DOHH2 (cell line): ENCODE measurements around the gene CRIP1.

Source experiments
- CTCF ChIP-seq: fragments of 200-600 bp; sonication (generic); IDR thresholded peaks from one replicate; pipeline ENCODE4 v1.5.1; 2014; ENCODE audit warnings: antibody characterized with exemption, mild to moderate bottlenecking, low read depth, low read length; ENCODE audit not compliant: poor library complexity, severe bottlenecking
- EZH2phosphoT487 ChIP-seq: fragments of 200-600 bp; sonication (generic); IDR thresholded peaks from 2 replicates; pipeline ENCODE4 v1.6.1; 2017; ENCODE audit warnings: borderline replicate concordance, mild to moderate bottlenecking, antibody characterized with exemption, low read length, moderate library complexity, mixed read lengths

- TF ChIP-seq CTCF (no peak), EZH2phosphoT487 (no peak)
These were observed 45.7 kb upstream of the CRIP1 start for GRCh38 chr14:105440992-105441391.
